BJ (cell line): ENCODE measurements around the gene AKAP8L. TPM values are rescaled to one million over a fixed set of nuclear protein-coding genes. Genes with fewer than 3 reads are reported as not detected.

ENCODE experiments used
- CTCF ChIA-PET: fragments of 350-600 bp; formaldehyde crosslinking; extraction: SDS; loops from one replicate; lab custom pipeline; 2021; ENCODE audit warnings: antibody characterized with exemption, inconsistent platforms; lab: Yijun Ruan, JAX
- POLR2A ChIA-PET: fragments of 300-600 bp; sonication (Branson Sonifier 250); formaldehyde crosslinking; extraction: SDS; loops from one replicate; lab custom pipeline; 2021; ENCODE audit warnings: antibody characterized with exemption; lab: Charles Lee
- DNase-seq: peaks from one replicate; pipeline ENCODE4 v3.0.0-alpha.2; 2011; ENCODE audit warnings: low read depth
- H3K27me3 ChIP-seq: 2 replicates; pipeline ENCODE4 v1.6.0; 2011; ENCODE audit warnings: low read length; ENCODE audit not compliant: control insufficient read depth, insufficient read depth
- H3K36me3 ChIP-seq: 2 replicates; pipeline ENCODE4 v1.5.1; 2011; ENCODE audit warnings: low read length; ENCODE audit not compliant: control insufficient read depth, insufficient read depth
- H3K4me3 ChIP-seq: 2 replicates; pipeline ENCODE4 v1.5.1; 2011; ENCODE audit warnings: low read depth, mild to moderate bottlenecking, control low read depth, low read length
- polyA plus RNA-seq: library from polyadenylated mRNA; depleted of rRNA; stranded (reverse); fragments of >200 nt; gene quantifications from 2 replicates; pipeline ENCODE4 v1.2.3, GENCODE V29; 2011
- TF ChIP-seq, protein P1 (sequence below): IDR thresholded peaks from 2 replicates; pipeline ENCODE4 v1.5.1; 2011; ENCODE audit warnings: low read depth, mild to moderate bottlenecking, control low read depth, inconsistent platforms, low read length, moderate library complexity; ENCODE audit not compliant: insufficient read depth

Gene AKAP8L
- polyA plus RNA-seq, 1 experiment: 27.5 TPM

DNA sequence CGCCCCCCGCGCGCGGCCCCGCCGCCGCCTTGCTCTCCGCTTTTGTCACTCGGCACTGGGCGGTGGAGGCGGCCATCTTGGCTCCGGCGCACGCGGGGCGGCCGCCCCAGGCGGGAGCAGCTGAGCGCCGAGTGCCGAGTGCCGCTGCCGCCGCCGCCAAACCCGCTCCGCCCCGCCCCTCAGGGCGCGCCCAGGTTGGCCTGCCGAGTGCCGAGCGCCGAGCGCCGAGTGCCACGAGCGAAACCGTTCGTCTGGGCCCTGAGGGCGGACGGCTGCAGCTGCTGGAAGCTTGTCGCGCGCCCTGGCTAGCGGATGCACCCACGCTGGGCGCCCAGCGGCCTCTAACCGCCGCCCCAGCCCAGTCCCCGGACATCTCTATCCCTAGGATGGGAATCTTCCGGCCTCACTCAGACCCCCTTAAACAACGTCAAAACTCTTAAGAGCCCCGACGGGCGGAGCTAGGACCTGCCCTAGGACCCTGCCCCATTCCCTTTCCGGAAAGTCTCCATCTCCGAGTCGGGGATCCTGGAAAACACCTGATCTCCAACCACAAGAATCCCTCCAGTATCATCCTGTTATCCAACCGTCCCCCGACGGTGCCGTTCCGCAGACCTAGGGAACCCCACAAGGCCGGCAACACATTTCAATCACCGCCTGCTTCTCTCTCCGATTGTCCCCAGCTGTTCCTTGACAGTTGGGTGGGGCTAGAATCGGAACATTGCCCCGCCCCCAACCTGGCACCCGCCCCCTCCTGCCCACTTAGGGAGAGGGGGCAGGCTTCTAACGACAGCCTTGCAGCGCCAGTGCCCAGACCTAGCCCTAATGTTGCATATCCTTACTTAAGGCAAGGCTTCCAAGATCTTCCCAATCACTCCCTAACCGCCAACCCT, 14.1 kb upstream of the AKAP8L start:
- H3K36me3 ChIP-seq: peaks cover 10% of the 10 kb centered on the region
- no peaks in the 10 kb centered on the region for H3K27me3 ChIP-seq
- DNase-seq: peak; percentile 29
- TF ChIP-seq, protein P1, sequence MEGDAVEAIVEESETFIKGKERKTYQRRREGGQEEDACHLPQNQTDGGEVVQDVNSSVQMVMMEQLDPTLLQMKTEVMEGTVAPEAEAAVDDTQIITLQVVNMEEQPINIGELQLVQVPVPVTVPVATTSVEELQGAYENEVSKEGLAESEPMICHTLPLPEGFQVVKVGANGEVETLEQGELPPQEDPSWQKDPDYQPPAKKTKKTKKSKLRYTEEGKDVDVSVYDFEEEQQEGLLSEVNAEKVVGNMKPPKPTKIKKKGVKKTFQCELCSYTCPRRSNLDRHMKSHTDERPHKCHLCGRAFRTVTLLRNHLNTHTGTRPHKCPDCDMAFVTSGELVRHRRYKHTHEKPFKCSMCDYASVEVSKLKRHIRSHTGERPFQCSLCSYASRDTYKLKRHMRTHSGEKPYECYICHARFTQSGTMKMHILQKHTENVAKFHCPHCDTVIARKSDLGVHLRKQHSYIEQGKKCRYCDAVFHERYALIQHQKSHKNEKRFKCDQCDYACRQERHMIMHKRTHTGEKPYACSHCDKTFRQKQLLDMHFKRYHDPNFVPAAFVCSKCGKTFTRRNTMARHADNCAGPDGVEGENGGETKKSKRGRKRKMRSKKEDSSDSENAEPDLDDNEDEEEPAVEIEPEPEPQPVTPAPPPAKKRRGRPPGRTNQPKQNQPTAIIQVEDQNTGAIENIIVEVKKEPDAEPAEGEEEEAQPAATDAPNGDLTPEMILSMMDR: no peak
- peak overlapping the region; percentile 88 for H3K4me3 ChIP-seq
- POLR2A ChIA-PET: interaction anchor here (0.7 kb wide), 2 partner anchors 25 to 233 kb away, joined by 3 to 4 read pairs; no protein-coding TSS in a partner anchor
- CTCF ChIA-PET: interaction anchor here (0.6 to 1.5 kb wide), 3 partner anchors 8 to 170 kb away, joined by 3 to 7 read pairs (median 4); no protein-coding TSS in a partner anchor

DNA sequence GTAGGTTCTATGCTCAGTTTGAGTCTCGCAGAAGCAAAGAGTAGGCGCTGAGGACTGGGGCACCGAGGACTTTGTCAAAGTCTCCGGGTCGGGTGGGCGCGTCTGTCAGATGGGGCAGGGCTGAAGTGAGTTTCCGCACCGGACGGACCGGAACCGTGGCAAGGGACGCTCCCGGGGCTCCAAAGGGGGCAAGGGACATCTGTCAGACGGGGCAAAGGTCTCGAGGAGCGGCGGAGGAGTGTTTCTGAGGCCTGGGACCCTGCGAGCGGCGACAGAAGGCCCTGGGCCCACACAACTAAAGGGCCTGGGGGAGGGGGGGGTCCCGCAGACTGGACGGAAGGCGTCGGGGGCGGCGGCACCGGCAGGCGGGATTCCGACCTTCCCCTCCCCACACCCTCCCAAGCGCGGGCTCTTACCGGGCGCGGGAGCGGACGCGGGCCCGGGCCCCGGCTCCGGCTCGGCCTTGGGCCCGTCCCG, 13.3 kb upstream of the AKAP8L start:
- no peaks in the 10 kb centered on the region for H3K27me3 ChIP-seq
- ChIA-PET POLR2A (no interaction called here), CTCF (interaction anchor here (0.8 kb wide), 1 partner anchor 9 kb away, joined by 4 read pairs; no protein-coding TSS in a partner anchor)
- DNase-seq: no peak
- H3K4me3 ChIP-seq: peak overlapping the region; percentile 88
- TF ChIP-seq, protein P1: no peak
- H3K36me3 ChIP-seq: peaks cover 17% of the 10 kb centered on the region

DNA sequence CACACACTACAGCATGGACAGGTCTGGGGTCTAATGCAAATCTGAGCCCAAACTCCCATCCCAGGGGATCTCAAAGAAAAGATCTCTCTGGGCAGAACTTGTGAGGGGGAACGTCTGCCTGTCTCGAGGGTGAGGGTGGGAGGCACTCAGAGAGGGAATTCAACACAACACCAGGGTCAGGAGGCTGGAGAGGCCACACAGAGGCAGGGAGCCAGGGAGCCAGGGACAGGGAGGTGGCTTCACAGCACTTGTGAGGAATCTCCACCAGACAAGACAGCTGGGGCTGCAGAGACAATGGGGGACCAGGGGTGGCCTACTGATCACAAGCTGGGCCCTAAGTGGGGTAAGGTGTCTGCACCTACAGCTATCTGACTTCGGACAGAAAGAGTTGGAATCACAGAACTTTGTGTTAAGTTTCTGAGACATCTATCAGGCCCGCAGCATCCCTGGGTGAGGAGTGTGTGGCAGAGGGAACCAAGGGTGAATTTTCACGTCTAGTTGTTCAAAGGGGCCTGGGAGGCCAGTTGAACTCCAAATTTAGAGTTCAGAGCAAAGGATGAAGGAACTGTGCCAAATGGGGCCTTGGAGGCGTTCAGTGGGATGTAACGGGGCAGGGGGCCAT, 12.7 kb upstream of the AKAP8L start:
- H3K36me3 ChIP-seq: peaks cover 22% of the 10 kb centered on the region
- POLR2A ChIA-PET: no interaction called here
- CTCF ChIA-PET: interaction anchor here (1.5 kb wide), 1 partner anchor 13 kb away, joined by 4 read pairs; the partner anchor contains the start of gene AKAP8L
- peak overlapping the region; percentile 88 for H3K4me3 ChIP-seq
- DNase-seq: no peak
- H3K27me3 ChIP-seq: no peaks in the 10 kb centered on the region
- TF ChIP-seq, protein P1: no peak

DNA sequence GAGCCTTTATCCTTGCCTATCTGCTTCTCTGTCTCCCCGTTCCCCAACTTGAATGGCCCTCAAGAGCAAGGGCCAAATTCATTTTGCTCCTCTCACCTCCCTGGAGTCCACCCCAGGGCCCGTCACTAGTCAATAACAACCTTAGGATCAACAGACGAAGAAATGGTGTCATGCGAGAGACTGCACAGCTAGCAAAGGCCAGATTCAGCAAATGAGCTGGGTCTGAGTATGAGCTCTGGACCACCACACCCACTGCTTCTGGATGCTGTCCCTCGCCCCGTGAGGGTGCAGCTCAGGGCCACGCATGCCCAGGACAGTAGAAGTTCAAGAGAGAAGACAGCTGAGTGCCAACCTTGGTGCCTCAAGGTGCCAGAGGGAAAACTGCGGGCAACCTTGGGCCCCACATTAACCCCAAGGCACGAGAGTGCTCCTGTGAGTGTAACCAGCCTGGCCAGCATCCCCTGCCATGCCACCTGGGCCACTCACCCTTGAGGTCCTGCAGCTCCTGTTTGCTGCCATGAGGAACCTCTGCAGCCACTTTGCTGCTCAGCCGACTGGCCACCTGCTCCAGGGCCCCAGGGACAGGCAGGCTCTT, 11.8 kb upstream of the AKAP8L start:
- CTCF ChIA-PET: interaction anchor here (1.5 kb wide), 1 partner anchor 12 kb away, joined by 4 read pairs; the partner anchor contains the start of gene AKAP8L
- peaks cover 27% of the 10 kb centered on the region for H3K36me3 ChIP-seq
- H3K4me3 ChIP-seq: no peak overlapping the region; the same call in 1 of the 2 replicates
- DNase-seq: no peak
- POLR2A ChIA-PET: no interaction called here
- no peaks in the 10 kb centered on the region for H3K27me3 ChIP-seq
- TF ChIP-seq, protein P1: no peak
